Stimulated activated CD4-positive, alpha-beta T cell treated with anti-CD3 and anti-CD28 coated beads, Interleukin-12 subunit alpha, Interleukin-12 subunit beta, amount 100 ng/mL, for 48 hours (primary cell): ENCODE measurements around the gene POLR1B.
"Not testable (repeated sequence)": the region's sequence is repeated elsewhere in the genome, so short reads cannot be mapped to it uniquely, and the experiment has no call there.

ENCODE experiments used
- DNase-seq, 3 donors: peaks; one replicate each; pipeline ENCODE4 v3.0.0-alpha.2; 2020; ENCODE audit warnings: low read depth in 2 of 3, low spot score in 1 of 3

POLR1B gene

GRCh38 chr2:112542123-112542983, at the start of gene POLR1B:
TSS of gene POLR1B (plus strand) at chr2:112542465. CDS start at chr2:112542495, 30 bp downstream.
- peak; percentile 65 to 70 (median 70) for DNase-seq

GRCh38 chr2:112493048-112493447, 49.2 kb upstream of the POLR1B start:
- no peak for DNase-seq

- DNase-seq, result no peak
These were observed 48.2 kb upstream of the POLR1B start for GRCh38 chr2:112493858-112494648.

GRCh38 chr2:112494828-112495227, 47.4 kb upstream of the POLR1B start:
- no peak for DNase-seq

GRCh38 chr2:112495878-112496277, 46.4 kb upstream of the POLR1B start:
- not testable (repeated sequence) for DNase-seq

- DNase-seq, result peak in 1 of 3 donors; percentile 26
These were observed 41.3 kb upstream of the POLR1B start for GRCh38 chr2:112500850-112501484.

- not testable (repeated sequence) for DNase-seq
These were observed 32.8 kb upstream of the POLR1B start for GRCh38 chr2:112509239-112509998.

GRCh38 chr2:112516801-112517200, 25.5 kb upstream of the POLR1B start:
- DNase-seq, result no peak

GRCh38 chr2:112518807-112519206, 23.5 kb upstream of the POLR1B start:
- no peak for DNase-seq

GRCh38 chr2:112519506-112519905, 22.8 kb upstream of the POLR1B start:
- DNase-seq, result no peak

GRCh38 chr2:112520234-112520783, 22.0 kb upstream of the POLR1B start:
- DNase-seq, result no peak

GRCh38 chr2:112523291-112523777, 18.9 kb upstream of the POLR1B start:
- DNase-seq, result no peak

- DNase-seq, result not testable (repeated sequence)
These were observed 18.0 kb upstream of the POLR1B start for GRCh38 chr2:112524276-112524675.

- no peak for DNase-seq
These were observed 13.7 kb upstream of the POLR1B start for GRCh38 chr2:112528541-112528940.

GRCh38 chr2:112529757-112530156, 12.5 kb upstream of the POLR1B start:
- no peak for DNase-seq

- no peak for DNase-seq
These were observed 11.5 kb upstream of the POLR1B start for GRCh38 chr2:112530728-112531127.

- no peak for DNase-seq
These were observed 7.4 kb upstream of the POLR1B start for GRCh38 chr2:112534826-112535225.

- DNase-seq, result not testable (repeated sequence)
These were observed 5.6 kb upstream of the POLR1B start for GRCh38 chr2:112536665-112537064.

- DNase-seq, result no peak
These were observed 3.0 kb upstream of the POLR1B start for GRCh38 chr2:112539306-112539705.

- no peak for DNase-seq
These were observed 1.4 kb upstream of the POLR1B start for GRCh38 chr2:112540906-112541305.
